Ishikawa (cell line): ENCODE results near the gene CNOT6.

Experiments
- CEBPB ChIP-seq: IDR thresholded peaks from 2 replicates; pipeline ENCODE4 v1.6.1; 2012
- CREB1 ChIP-seq: IDR thresholded peaks from 2 replicates; pipeline ENCODE4 v1.6.1; 2012; ENCODE audit warnings: low read depth
- EGR1 ChIP-seq: IDR thresholded peaks from 2 replicates; pipeline ENCODE4 v1.6.1; 2012
- EP300 ChIP-seq: IDR thresholded peaks from 2 replicates; pipeline ENCODE4 v1.6.1; 2012; ENCODE audit warnings: borderline replicate concordance
- FOXM1 ChIP-seq: IDR thresholded peaks from 2 replicates; pipeline ENCODE4 v1.6.1; 2012; ENCODE audit warnings: low read depth, borderline replicate concordance
- NFIC ChIP-seq: IDR thresholded peaks from 2 replicates; pipeline ENCODE4 v1.6.1; 2012
- RAD21 ChIP-seq: IDR thresholded peaks from 2 replicates; pipeline ENCODE4 v1.6.1; 2012; ENCODE audit warnings: low read depth
- TAF1 ChIP-seq: IDR thresholded peaks from 2 replicates; pipeline ENCODE4 v1.6.1; 2012; ENCODE audit warnings: low read depth, mild to moderate bottlenecking
- TCF12 ChIP-seq: IDR thresholded peaks from 2 replicates; pipeline ENCODE4 v1.6.1; 2012; ENCODE audit warnings: low read depth
- TEAD4 ChIP-seq: IDR thresholded peaks from 2 replicates; pipeline ENCODE4 v1.6.1; 2012
- YY1 ChIP-seq: IDR thresholded peaks from 2 replicates; pipeline ENCODE4 v1.6.1; 2012; ENCODE audit warnings: low read depth
- ZBTB7A ChIP-seq: IDR thresholded peaks from 2 replicates; pipeline ENCODE4 v1.6.1; 2012; ENCODE audit warnings: low read depth
- TF ChIP-seq, protein P1 (sequence below): IDR thresholded peaks from 2 replicates; pipeline ENCODE4 v1.6.1; 2012
- TF ChIP-seq, protein P2 (sequence below): IDR thresholded peaks from 2 replicates; pipeline ENCODE4 v1.6.1; 2012; ENCODE audit warnings: low read depth, mild to moderate bottlenecking
- TF ChIP-seq, protein P3 (sequence below): IDR thresholded peaks from 2 replicates; pipeline ENCODE4 v1.6.1; 2012

Gene CNOT6

DNA sequence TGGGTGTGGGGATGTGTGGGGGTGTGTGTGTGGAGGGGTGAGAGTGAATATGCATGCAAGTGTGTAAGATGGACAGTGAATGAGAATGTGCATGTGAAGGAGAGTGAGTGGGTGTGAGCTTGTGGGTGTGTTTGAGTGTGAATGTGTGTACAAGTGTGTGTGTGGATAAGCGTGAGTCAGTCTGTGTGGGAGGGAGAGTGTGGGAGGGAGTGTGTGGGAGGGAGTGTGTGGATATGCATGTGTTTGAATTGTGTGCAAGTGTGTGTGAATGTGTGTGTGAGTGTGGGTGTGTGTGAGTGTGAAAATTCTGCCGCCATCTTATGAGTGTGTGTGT, 100.8 kb downstream of the CNOT6 start:
- no peak for TF ChIP-seq CREB1
- no peak for TF ChIP-seq ZBTB7A
- TF ChIP-seq EP300 = no peak
- no peak for TF ChIP-seq TEAD4
- no peak for TF ChIP-seq TAF1
- TF ChIP-seq CEBPB = no peak
- TF ChIP-seq FOXM1 = no peak
- no peak for TF ChIP-seq EGR1
- TF ChIP-seq, protein P1, sequence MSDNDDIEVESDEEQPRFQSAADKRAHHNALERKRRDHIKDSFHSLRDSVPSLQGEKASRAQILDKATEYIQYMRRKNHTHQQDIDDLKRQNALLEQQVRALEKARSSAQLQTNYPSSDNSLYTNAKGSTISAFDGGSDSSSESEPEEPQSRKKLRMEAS = no peak
- no peak for TF ChIP-seq YY1

DNA sequence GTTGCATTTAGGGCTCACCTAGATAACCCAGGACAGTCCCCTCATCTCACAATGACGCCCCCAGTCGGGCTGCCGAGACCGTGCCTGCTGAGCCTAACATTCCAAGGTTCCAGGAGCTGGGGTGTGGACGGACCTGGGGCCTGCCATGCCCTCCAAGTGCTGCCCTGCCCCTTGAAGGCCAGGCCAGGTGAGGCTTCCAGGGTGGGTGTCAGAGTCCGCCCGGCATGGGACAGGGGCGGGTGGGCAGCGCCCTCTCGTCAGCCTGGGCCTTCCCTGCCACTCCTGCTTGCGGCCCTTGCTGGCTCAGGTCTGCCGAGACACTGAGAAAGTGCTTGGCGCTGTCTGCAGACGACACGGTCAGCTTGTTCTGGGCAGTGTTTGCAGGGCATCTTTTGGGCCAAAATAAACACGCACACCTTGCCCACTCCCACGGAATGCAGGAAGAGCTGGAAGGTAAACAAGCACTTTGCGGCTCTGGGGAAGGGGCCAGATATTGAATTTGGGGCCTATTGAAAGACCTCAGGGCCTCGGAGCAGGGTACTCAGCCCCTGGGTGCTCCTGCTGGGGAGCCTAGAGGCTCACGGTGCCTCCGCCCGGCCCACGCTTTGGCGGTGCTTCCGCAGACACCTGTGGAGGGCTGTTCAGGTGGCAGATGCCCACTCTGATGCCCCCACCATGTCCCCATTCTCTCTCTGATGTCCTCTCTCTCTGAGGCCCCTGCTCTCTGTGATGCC, 101.4 kb downstream of the CNOT6 start:
- TF ChIP-seq CEBPB (no peak), CREB1 (no peak), RAD21 (no peak), EP300 (no peak), YY1 (no peak), NFIC (no peak), ZBTB7A (no peak), TEAD4 (no peak), TAF1 (no peak), FOXM1 (no peak), TCF12 (no peak), EGR1 (no peak)
- TF ChIP-seq, protein P2, sequence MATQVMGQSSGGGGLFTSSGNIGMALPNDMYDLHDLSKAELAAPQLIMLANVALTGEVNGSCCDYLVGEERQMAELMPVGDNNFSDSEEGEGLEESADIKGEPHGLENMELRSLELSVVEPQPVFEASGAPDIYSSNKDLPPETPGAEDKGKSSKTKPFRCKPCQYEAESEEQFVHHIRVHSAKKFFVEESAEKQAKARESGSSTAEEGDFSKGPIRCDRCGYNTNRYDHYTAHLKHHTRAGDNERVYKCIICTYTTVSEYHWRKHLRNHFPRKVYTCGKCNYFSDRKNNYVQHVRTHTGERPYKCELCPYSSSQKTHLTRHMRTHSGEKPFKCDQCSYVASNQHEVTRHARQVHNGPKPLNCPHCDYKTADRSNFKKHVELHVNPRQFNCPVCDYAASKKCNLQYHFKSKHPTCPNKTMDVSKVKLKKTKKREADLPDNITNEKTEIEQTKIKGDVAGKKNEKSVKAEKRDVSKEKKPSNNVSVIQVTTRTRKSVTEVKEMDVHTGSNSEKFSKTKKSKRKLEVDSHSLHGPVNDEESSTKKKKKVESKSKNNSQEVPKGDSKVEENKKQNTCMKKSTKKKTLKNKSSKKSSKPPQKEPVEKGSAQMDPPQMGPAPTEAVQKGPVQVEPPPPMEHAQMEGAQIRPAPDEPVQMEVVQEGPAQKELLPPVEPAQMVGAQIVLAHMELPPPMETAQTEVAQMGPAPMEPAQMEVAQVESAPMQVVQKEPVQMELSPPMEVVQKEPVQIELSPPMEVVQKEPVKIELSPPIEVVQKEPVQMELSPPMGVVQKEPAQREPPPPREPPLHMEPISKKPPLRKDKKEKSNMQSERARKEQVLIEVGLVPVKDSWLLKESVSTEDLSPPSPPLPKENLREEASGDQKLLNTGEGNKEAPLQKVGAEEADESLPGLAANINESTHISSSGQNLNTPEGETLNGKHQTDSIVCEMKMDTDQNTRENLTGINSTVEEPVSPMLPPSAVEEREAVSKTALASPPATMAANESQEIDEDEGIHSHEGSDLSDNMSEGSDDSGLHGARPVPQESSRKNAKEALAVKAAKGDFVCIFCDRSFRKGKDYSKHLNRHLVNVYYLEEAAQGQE = no peak
- TF ChIP-seq, protein P3, sequence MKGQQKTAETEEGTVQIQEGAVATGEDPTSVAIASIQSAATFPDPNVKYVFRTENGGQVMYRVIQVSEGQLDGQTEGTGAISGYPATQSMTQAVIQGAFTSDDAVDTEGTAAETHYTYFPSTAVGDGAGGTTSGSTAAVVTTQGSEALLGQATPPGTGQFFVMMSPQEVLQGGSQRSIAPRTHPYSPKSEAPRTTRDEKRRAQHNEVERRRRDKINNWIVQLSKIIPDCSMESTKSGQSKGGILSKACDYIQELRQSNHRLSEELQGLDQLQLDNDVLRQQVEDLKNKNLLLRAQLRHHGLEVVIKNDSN = no peak
- TF ChIP-seq, protein P1 = no peak

DNA sequence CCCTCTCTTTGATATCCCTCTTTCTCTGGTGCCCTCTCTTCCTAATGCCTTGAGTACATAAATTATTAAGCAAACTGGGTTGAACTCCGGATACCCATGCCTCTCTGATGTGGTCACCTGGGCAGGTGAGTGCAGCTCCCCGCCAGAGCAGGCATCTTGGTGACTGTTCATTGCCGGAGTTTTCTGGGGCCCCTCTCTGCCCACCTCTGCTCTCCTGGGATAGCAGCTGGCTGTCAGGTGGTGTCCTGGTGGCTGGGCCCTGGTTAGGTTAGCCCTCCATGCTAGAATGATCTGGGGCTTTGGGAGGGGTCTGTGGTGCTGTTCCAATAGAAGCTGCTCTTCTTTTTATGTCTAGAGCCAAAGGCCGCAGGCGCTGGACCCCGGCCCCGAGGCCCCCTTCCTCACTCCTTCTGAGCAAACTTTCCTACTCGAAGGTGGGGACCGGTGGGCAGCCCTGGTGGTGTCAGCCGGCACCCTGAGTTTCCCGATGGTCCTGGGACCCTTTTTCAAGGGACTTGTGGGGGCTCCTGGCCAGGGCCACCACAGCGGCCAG, 102.0 kb downstream of the CNOT6 start:
- TF ChIP-seq TAF1 = no peak
- TF ChIP-seq RAD21 = no peak
- TF ChIP-seq EP300 = no peak
- no peak for TF ChIP-seq EGR1
- TF ChIP-seq ZBTB7A = no peak
- TF ChIP-seq, protein P3 = no peak
- TF ChIP-seq, protein P1 = no peak
- TF ChIP-seq CEBPB = no peak
- no peak for TF ChIP-seq NFIC
- TF ChIP-seq FOXM1 = no peak
- TF ChIP-seq TEAD4 = no peak
- TF ChIP-seq TCF12 = no peak
- TF ChIP-seq, protein P2 = no peak
- TF ChIP-seq CREB1 = no peak
- no peak for TF ChIP-seq YY1

DNA sequence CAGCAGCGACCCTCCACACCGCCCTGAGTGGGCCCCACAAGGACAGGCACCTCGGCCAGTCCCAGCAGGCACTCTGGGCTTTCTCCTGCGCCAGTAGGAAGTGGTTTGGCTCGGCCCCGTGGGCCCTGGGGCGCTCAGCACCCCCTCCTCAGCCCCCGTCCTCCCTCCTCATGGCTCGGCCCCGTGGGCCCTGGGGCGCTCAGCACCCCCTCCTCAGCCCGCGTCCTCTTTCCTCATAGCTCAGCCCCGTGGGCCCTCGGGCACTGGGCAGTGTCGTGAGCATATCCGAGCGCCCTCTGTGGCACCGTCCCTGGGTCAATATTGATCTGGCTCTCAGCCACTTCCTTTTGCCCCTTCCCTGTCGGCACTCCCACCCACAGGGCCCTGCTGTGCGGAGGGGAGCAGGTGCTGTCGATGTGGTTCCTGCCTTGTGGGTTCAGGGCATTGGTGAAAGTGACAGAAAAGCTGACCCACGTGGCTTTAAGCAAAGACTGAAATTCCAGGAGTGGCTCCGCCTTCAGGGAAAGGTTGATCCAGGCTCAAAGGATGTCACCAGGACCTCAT, 102.6 kb downstream of the CNOT6 start:
- TF ChIP-seq ZBTB7A (no peak), TCF12 (no peak), EP300 (no peak), NFIC (no peak), CEBPB (no peak), EGR1 (no peak), TAF1 (no peak), RAD21 (no peak)
- TF ChIP-seq, protein P3 = no peak

DNA sequence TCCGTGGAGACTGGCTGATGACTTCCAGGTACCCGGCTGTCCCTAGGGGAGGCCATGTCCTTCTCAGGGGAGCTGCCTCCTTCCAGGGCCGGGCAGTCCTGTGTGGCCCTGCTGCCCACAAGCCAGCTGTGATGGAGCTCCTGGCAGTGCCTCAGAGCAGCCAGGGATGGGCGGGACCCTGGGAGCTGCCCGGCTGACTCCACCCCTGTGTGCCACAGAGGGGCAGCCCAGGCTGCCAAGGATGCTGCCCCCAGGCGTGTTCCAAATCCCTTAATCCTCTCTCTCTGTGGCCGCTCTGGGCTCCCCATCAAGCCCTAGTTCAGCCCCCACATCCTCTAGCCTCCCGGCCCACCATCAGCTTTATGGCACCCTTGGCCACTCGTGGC, 104.1 kb downstream of the CNOT6 start:
- TF ChIP-seq CEBPB = no peak
- no peak for TF ChIP-seq EP300
- TF ChIP-seq, protein P2 = no peak
- TF ChIP-seq YY1 = no peak
